ENCODE data around the gene ZNF219. TPM values are rescaled to one million over a fixed set of nuclear protein-coding genes. Genes with fewer than 3 reads are reported as not detected.

The ZNF219 gene
- polyA plus RNA-seq, 1 donor, result 45.2 TPM

GRCh38 chr14:21055432-21056117 is 42.9 kb downstream of the ZNF219 start:
- Histone ChIP-seq H3K27me3 (ENCODE audit: control insufficient read depth, insufficient read depth, low read length) (no peaks in the 10 kb centered on the region), H3K9me3 (ENCODE audit: control insufficient read depth, low read depth, low read length) (no peaks in the 10 kb centered on the region), H3K27ac (ENCODE audit: low read length) (peak overlapping the region; percentile 30), H3K4me3 (ENCODE audit: low read length) (no peak overlapping the region), H3K36me3 (ENCODE audit: control insufficient read depth, insufficient read depth, low read length) (no peaks in the 10 kb centered on the region), H3K4me1 (ENCODE audit: control insufficient read depth, insufficient read depth, low read length) (peaks cover 22% of the 10 kb centered on the region)
- no CpG with 5 or more reads among the region's 5 CpGs for WGBS (ENCODE audit: insufficient coverage, low lambda C conversion rate)
- peak in 1 of 2 donors; percentile 63 for DNase-seq

- H3K9me3 ChIP-seq (ENCODE audit: control insufficient read depth, low read depth, low read length), result no peaks in the 10 kb centered on the region
- peaks cover 16% of the 10 kb centered on the region for H3K4me1 ChIP-seq (ENCODE audit: control insufficient read depth, insufficient read depth, low read length)
- H3K27me3 ChIP-seq (ENCODE audit: control insufficient read depth, insufficient read depth, low read length), result no peaks in the 10 kb centered on the region
- no peak overlapping the region for H3K4me3 ChIP-seq (ENCODE audit: low read length)
- no peak overlapping the region for H3K27ac ChIP-seq (ENCODE audit: low read length)
- WGBS (ENCODE audit: insufficient coverage, low lambda C conversion rate), result 83% methylated on average over 1 of the region's 4 CpGs
- no peak for DNase-seq
- H3K36me3 ChIP-seq (ENCODE audit: control insufficient read depth, insufficient read depth, low read length), result no peaks in the 10 kb centered on the region
Observed at GRCh38 chr14:21054768-21055145, 43.7 kb downstream of the ZNF219 start.

- DNase-seq, result peak in 1 of 2 donors; percentile 55
- WGBS (ENCODE audit: insufficient coverage, low lambda C conversion rate), result 40% methylated on average over 1 of the region's 3 CpGs
Observed at GRCh38 chr14:21054123-21054767, 44.2 kb downstream of the ZNF219 start.

GRCh38 chr14:21053184-21054122 is 45.0 kb downstream of the ZNF219 start:
- Histone ChIP-seq H3K27ac (ENCODE audit: low read length) (peak overlapping the region; percentile 6), H3K4me1 (ENCODE audit: control insufficient read depth, insufficient read depth, low read length) (peaks cover 16% of the 10 kb centered on the region), H3K27me3 (ENCODE audit: control insufficient read depth, insufficient read depth, low read length) (no peaks in the 10 kb centered on the region), H3K4me3 (ENCODE audit: low read length) (no peak overlapping the region), H3K9me3 (ENCODE audit: control insufficient read depth, low read depth, low read length) (no peaks in the 10 kb centered on the region), H3K36me3 (ENCODE audit: control insufficient read depth, insufficient read depth, low read length) (no peaks in the 10 kb centered on the region)
- DNase-seq, result no peak
- WGBS (ENCODE audit: insufficient coverage, low lambda C conversion rate), result 80% methylated on average over 2 of the region's 20 CpGs

More at GRCh38 chr14:21054123-21054767, 44.2 kb downstream of the ZNF219 start:
- Histone ChIP-seq H3K36me3 (ENCODE audit: control insufficient read depth, insufficient read depth, low read length) (no peaks in the 10 kb centered on the region), H3K4me3 (ENCODE audit: low read length) (no peak overlapping the region), H3K9me3 (ENCODE audit: control insufficient read depth, low read depth, low read length) (no peaks in the 10 kb centered on the region), H3K27me3 (ENCODE audit: control insufficient read depth, insufficient read depth, low read length) (no peaks in the 10 kb centered on the region), H3K27ac (ENCODE audit: low read length) (peak overlapping the region; percentile 6), H3K4me1 (ENCODE audit: control insufficient read depth, insufficient read depth, low read length) (peaks cover 16% of the 10 kb centered on the region)

GRCh38 chr14:21050597-21050996 is 47.9 kb downstream of the ZNF219 start:
- peaks cover 12% of the 10 kb centered on the region for H3K4me1 ChIP-seq (ENCODE audit: control insufficient read depth, insufficient read depth, low read length)

GRCh38 chr14:21049271-21049673 is 49.2 kb downstream of the ZNF219 start:
- Histone ChIP-seq H3K4me3 (ENCODE audit: low read length) (no peak overlapping the region), H3K36me3 (ENCODE audit: control insufficient read depth, insufficient read depth, low read length) (no peaks in the 10 kb centered on the region), H3K4me1 (ENCODE audit: control insufficient read depth, insufficient read depth, low read length) (peaks cover 7% of the 10 kb centered on the region), H3K9me3 (ENCODE audit: control insufficient read depth, low read depth, low read length) (no peaks in the 10 kb centered on the region), H3K27ac (ENCODE audit: low read length) (no peak overlapping the region), H3K27me3 (ENCODE audit: control insufficient read depth, insufficient read depth, low read length) (no peaks in the 10 kb centered on the region)
- 60% methylated on average over 2 of the region's 3 CpGs for WGBS (ENCODE audit: insufficient coverage, low lambda C conversion rate)
- DNase-seq, result no peak

More at GRCh38 chr14:21050597-21050996, 47.9 kb downstream of the ZNF219 start:
- Histone ChIP-seq H3K9me3 (ENCODE audit: control insufficient read depth, low read depth, low read length) (no peaks in the 10 kb centered on the region), H3K27me3 (ENCODE audit: control insufficient read depth, insufficient read depth, low read length) (no peaks in the 10 kb centered on the region), H3K27ac (ENCODE audit: low read length) (no peak overlapping the region), H3K4me3 (ENCODE audit: low read length) (no peak overlapping the region), H3K36me3 (ENCODE audit: control insufficient read depth, insufficient read depth, low read length) (no peaks in the 10 kb centered on the region)
- DNase-seq, result no peak
- WGBS (ENCODE audit: insufficient coverage, low lambda C conversion rate), result 87% methylated on average over 3 of the region's 3 CpGs

- H3K27ac ChIP-seq (ENCODE audit: low read length), result no peak overlapping the region
- no peaks in the 10 kb centered on the region for H3K9me3 ChIP-seq (ENCODE audit: control insufficient read depth, low read depth, low read length)
- peaks cover 4% of the 10 kb centered on the region for H3K4me1 ChIP-seq (ENCODE audit: control insufficient read depth, insufficient read depth, low read length)
- H3K27me3 ChIP-seq (ENCODE audit: control insufficient read depth, insufficient read depth, low read length), result no peaks in the 10 kb centered on the region
- no peak for DNase-seq
- H3K4me3 ChIP-seq (ENCODE audit: low read length), result no peak overlapping the region
- 100% methylated on average over 1 of the region's 2 CpGs for WGBS (ENCODE audit: insufficient coverage, low lambda C conversion rate)
- H3K36me3 ChIP-seq (ENCODE audit: control insufficient read depth, insufficient read depth, low read length), result no peaks in the 10 kb centered on the region
Observed at GRCh38 chr14:21048638-21049037, 49.8 kb downstream of the ZNF219 start.

GRCh38 chr14:21047378-21047781 is 51.1 kb downstream of the ZNF219 start:
- 83% methylated on average over 1 of the region's 2 CpGs for WGBS (ENCODE audit: insufficient coverage, low lambda C conversion rate)
- Histone ChIP-seq H3K4me3 (ENCODE audit: low read length) (no peak overlapping the region), H3K27me3 (ENCODE audit: control insufficient read depth, insufficient read depth, low read length) (no peaks in the 10 kb centered on the region), H3K4me1 (ENCODE audit: control insufficient read depth, insufficient read depth, low read length) (peaks cover 8% of the 10 kb centered on the region), H3K36me3 (ENCODE audit: control insufficient read depth, insufficient read depth, low read length) (no peaks in the 10 kb centered on the region), H3K27ac (ENCODE audit: low read length) (no peak overlapping the region), H3K9me3 (ENCODE audit: control insufficient read depth, low read depth, low read length) (no peaks in the 10 kb centered on the region)
- no peak for DNase-seq

GRCh38 chr14:21043974-21044618 is 54.4 kb downstream of the ZNF219 start:
- no CpG with 5 or more reads among the region's 6 CpGs for WGBS (ENCODE audit: insufficient coverage, low lambda C conversion rate)
- H3K36me3 ChIP-seq (ENCODE audit: control insufficient read depth, insufficient read depth, low read length), result no peaks in the 10 kb centered on the region
- DNase-seq, result peak; percentile 72 to 80
- H3K27me3 ChIP-seq (ENCODE audit: control insufficient read depth, insufficient read depth, low read length), result no peaks in the 10 kb centered on the region
- no peak overlapping the region for H3K4me3 ChIP-seq (ENCODE audit: low read length)
- peaks cover 18% of the 10 kb centered on the region for H3K4me1 ChIP-seq (ENCODE audit: control insufficient read depth, insufficient read depth, low read length)
- H3K27ac ChIP-seq (ENCODE audit: low read length), result peak overlapping the region; percentile 9
- no peaks in the 10 kb centered on the region for H3K9me3 ChIP-seq (ENCODE audit: control insufficient read depth, low read depth, low read length)
